ENCODE results near the gene TSEN2.
A peak's percentile ranks its signal among the peaks of the same experiment; 100 is the strongest.
"Not testable (repeated sequence)": the region's sequence is repeated elsewhere in the genome, so short reads cannot be mapped to it uniquely, and the experiment has no call there.

The TSEN2 gene

GRCh38 chr3:12484198-12484982 lies at the start of gene TSEN2:
Gene TSEN2 (plus strand): TSS chr3:12484480. CDS start chr3:12489801, 5,321 bp downstream.
- DNase-seq (ENCODE audit: low read depth in 1 of 2, low spot score in 1 of 2), result peak; percentile 93 to 96

GRCh38 chr3:12436514-12437220 lies 47.6 kb upstream of the TSEN2 start:
- no peak for DNase-seq (ENCODE audit: low read depth in 1 of 2, low spot score in 1 of 2)

- no peak for DNase-seq (ENCODE audit: low read depth in 1 of 2, low spot score in 1 of 2)
These were observed 47.1 kb upstream of the TSEN2 start for GRCh38 chr3:12437221-12437605.

- DNase-seq (ENCODE audit: low read depth in 1 of 2, low spot score in 1 of 2), result no peak
These were observed 46.4 kb upstream of the TSEN2 start for GRCh38 chr3:12437861-12438260.

- DNase-seq (ENCODE audit: low read depth in 1 of 2, low spot score in 1 of 2), result no peak
These were observed 46.0 kb upstream of the TSEN2 start for GRCh38 chr3:12438318-12438717.

GRCh38 chr3:12439161-12439940 lies 44.9 kb upstream of the TSEN2 start:
- no peak for DNase-seq (ENCODE audit: low read depth in 1 of 2, low spot score in 1 of 2)

GRCh38 chr3:12440927-12441714 lies 43.2 kb upstream of the TSEN2 start:
- no peak for DNase-seq (ENCODE audit: low read depth in 1 of 2, low spot score in 1 of 2)

- no peak for DNase-seq (ENCODE audit: low read depth in 1 of 2, low spot score in 1 of 2)
These were observed 41.4 kb upstream of the TSEN2 start for GRCh38 chr3:12442654-12443501.

GRCh38 chr3:12443781-12444522 lies 40.3 kb upstream of the TSEN2 start:
- no peak for DNase-seq (ENCODE audit: low read depth in 1 of 2, low spot score in 1 of 2)

GRCh38 chr3:12444582-12445471 lies 39.5 kb upstream of the TSEN2 start:
- no peak for DNase-seq (ENCODE audit: low read depth in 1 of 2, low spot score in 1 of 2)

- DNase-seq (ENCODE audit: low read depth in 1 of 2, low spot score in 1 of 2), result no peak
These were observed 38.6 kb upstream of the TSEN2 start for GRCh38 chr3:12445523-12446240.

GRCh38 chr3:12446298-12446697 lies 38.0 kb upstream of the TSEN2 start:
- no peak for DNase-seq (ENCODE audit: low read depth in 1 of 2, low spot score in 1 of 2)

GRCh38 chr3:12447075-12447474 lies 37.2 kb upstream of the TSEN2 start:
- DNase-seq (ENCODE audit: low read depth in 1 of 2, low spot score in 1 of 2), result no peak

- not testable (repeated sequence) for DNase-seq (ENCODE audit: low read depth in 1 of 2, low spot score in 1 of 2)
These were observed 35.7 kb upstream of the TSEN2 start for GRCh38 chr3:12448404-12449202.

- no peak for DNase-seq (ENCODE audit: low read depth in 1 of 2, low spot score in 1 of 2)
These were observed 34.2 kb upstream of the TSEN2 start for GRCh38 chr3:12449889-12450682.

GRCh38 chr3:12451481-12451880 lies 32.8 kb upstream of the TSEN2 start:
- no peak for DNase-seq (ENCODE audit: low read depth in 1 of 2, low spot score in 1 of 2)
